ENCODE results near the gene USP15. TPM values are rescaled to one million over a fixed set of nuclear protein-coding genes. Genes with fewer than 3 reads are reported as not detected.
"Not testable (repeated sequence)": the region's sequence is repeated elsewhere in the genome, so short reads cannot be mapped to it uniquely, and the experiment has no call there.

The USP15 gene
- polyA plus RNA-seq, 1 donor (not counting 4 experiments of a cell fraction or from before 2014, with no cell fraction given) = 66.5 TPM

- H3K4me3 ChIP-seq (ENCODE audit: control insufficient read depth in 2 of 3, extremely low read depth in 1 of 3, insufficient read depth in 2 of 3, low read depth in 1 of 3, low read length in 3 of 3); H2AFZ ChIP-seq (ENCODE audit: control insufficient read depth, low read length); H3K4me1 ChIP-seq (ENCODE audit: control insufficient read depth, extremely low read depth, insufficient read depth, low read length); H3K4me2 ChIP-seq (ENCODE audit: control insufficient read depth, extremely low read depth, insufficient read depth, low read depth, low read length); H3K36me3 ChIP-seq (ENCODE audit: control insufficient read depth in 2 of 2, extremely low read depth in 1 of 2, insufficient read depth in 2 of 2, low read length in 2 of 2); FAIRE-seq; H3K27me3 ChIP-seq (ENCODE audit: control insufficient read depth, extremely low read depth, insufficient read depth, low read length); H3K9ac ChIP-seq (ENCODE audit: control insufficient read depth, extremely low read depth, insufficient read depth, low read length); H3K9me1 ChIP-seq (ENCODE audit: control insufficient read depth, extremely low read depth, insufficient read depth, low read length); H3K9me3 ChIP-seq (ENCODE audit: control insufficient read depth, low read depth, low read length); dilution Hi-C loops (cut with MboI; ENCODE audit: extremely low pct_ligation_motif_present, low sequenced_read_pairs); DNase-seq (ENCODE audit: low read depth, low spot score); H4K20me1 ChIP-seq (ENCODE audit: control insufficient read depth, extremely low read depth, insufficient read depth, low read length); H3K27ac ChIP-seq (ENCODE audit: control insufficient read depth, insufficient read depth, low read length): not testable (repeated sequence)
- H3K79me2 ChIP-seq (ENCODE audit: control insufficient read depth, insufficient read depth, low read length) = peaks cover 16% of the 10 kb centered on the region
Observed at GRCh38 chr12:62343304-62344120, 83.3 kb downstream of the USP15 start.

GRCh38 chr12:62344731-62345556, 84.7 kb downstream of the USP15 start:
- H3K9me1 ChIP-seq (ENCODE audit: control insufficient read depth, extremely low read depth, insufficient read depth, low read length); H2AFZ ChIP-seq (ENCODE audit: control insufficient read depth, low read length); DNase-seq (ENCODE audit: low read depth, low spot score); H3K27ac ChIP-seq (ENCODE audit: control insufficient read depth, insufficient read depth, low read length); H3K4me2 ChIP-seq (ENCODE audit: control insufficient read depth, extremely low read depth, insufficient read depth, low read depth, low read length); H3K4me3 ChIP-seq (ENCODE audit: control insufficient read depth in 2 of 3, extremely low read depth in 1 of 3, insufficient read depth in 2 of 3, low read depth in 1 of 3, low read length in 3 of 3); H3K4me1 ChIP-seq (ENCODE audit: control insufficient read depth, extremely low read depth, insufficient read depth, low read length); FAIRE-seq; H3K9me3 ChIP-seq (ENCODE audit: control insufficient read depth, low read depth, low read length); dilution Hi-C loops (cut with MboI; ENCODE audit: extremely low pct_ligation_motif_present, low sequenced_read_pairs); H4K20me1 ChIP-seq (ENCODE audit: control insufficient read depth, extremely low read depth, insufficient read depth, low read length); H3K79me2 ChIP-seq (ENCODE audit: control insufficient read depth, insufficient read depth, low read length); H3K9ac ChIP-seq (ENCODE audit: control insufficient read depth, extremely low read depth, insufficient read depth, low read length); H3K36me3 ChIP-seq (ENCODE audit: control insufficient read depth in 2 of 2, extremely low read depth in 1 of 2, insufficient read depth in 2 of 2, low read length in 2 of 2); H3K27me3 ChIP-seq (ENCODE audit: control insufficient read depth, extremely low read depth, insufficient read depth, low read length): not testable (repeated sequence)

GRCh38 chr12:62345667-62346066, 85.5 kb downstream of the USP15 start:
- DNase-seq (ENCODE audit: low read depth, low spot score) = no peak
- H3K4me2 ChIP-seq (ENCODE audit: control insufficient read depth, extremely low read depth, insufficient read depth, low read depth, low read length) = no peak overlapping the region
- no peaks in the 10 kb centered on the region for H3K27me3 ChIP-seq (ENCODE audit: control insufficient read depth, extremely low read depth, insufficient read depth, low read length)
- no peak overlapping the region for H3K27ac ChIP-seq (ENCODE audit: control insufficient read depth, insufficient read depth, low read length)
- H3K9me1 ChIP-seq (ENCODE audit: control insufficient read depth, extremely low read depth, insufficient read depth, low read length) = no peaks in the 10 kb centered on the region
- H3K4me3 ChIP-seq (ENCODE audit: control insufficient read depth in 2 of 3, extremely low read depth in 1 of 3, insufficient read depth in 2 of 3, low read depth in 1 of 3, low read length in 3 of 3) = no peak overlapping the region
- no peaks in the 10 kb centered on the region for H4K20me1 ChIP-seq (ENCODE audit: control insufficient read depth, extremely low read depth, insufficient read depth, low read length)
- FAIRE-seq = peak; percentile 43
- no peaks in the 10 kb centered on the region for H3K9me3 ChIP-seq (ENCODE audit: control insufficient read depth, low read depth, low read length)
- H3K9ac ChIP-seq (ENCODE audit: control insufficient read depth, extremely low read depth, insufficient read depth, low read length) = no peak overlapping the region
- peaks cover 2 to 7% of the 10 kb centered on the region in 2 experiments for H3K36me3 ChIP-seq (ENCODE audit: control insufficient read depth in 2 of 2, extremely low read depth in 1 of 2, insufficient read depth in 2 of 2, low read length in 2 of 2)
- no peak overlapping the region for H2AFZ ChIP-seq (ENCODE audit: control insufficient read depth, low read length)
- H3K4me1 ChIP-seq (ENCODE audit: control insufficient read depth, extremely low read depth, insufficient read depth, low read length) = no peaks in the 10 kb centered on the region
- TF ChIP-seq EZH2 (IDR thresholded peaks at IDR 0.05; ENCODE audit: low read length) = no peak
- TF ChIP-seq, protein P1, sequence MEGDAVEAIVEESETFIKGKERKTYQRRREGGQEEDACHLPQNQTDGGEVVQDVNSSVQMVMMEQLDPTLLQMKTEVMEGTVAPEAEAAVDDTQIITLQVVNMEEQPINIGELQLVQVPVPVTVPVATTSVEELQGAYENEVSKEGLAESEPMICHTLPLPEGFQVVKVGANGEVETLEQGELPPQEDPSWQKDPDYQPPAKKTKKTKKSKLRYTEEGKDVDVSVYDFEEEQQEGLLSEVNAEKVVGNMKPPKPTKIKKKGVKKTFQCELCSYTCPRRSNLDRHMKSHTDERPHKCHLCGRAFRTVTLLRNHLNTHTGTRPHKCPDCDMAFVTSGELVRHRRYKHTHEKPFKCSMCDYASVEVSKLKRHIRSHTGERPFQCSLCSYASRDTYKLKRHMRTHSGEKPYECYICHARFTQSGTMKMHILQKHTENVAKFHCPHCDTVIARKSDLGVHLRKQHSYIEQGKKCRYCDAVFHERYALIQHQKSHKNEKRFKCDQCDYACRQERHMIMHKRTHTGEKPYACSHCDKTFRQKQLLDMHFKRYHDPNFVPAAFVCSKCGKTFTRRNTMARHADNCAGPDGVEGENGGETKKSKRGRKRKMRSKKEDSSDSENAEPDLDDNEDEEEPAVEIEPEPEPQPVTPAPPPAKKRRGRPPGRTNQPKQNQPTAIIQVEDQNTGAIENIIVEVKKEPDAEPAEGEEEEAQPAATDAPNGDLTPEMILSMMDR (optimal IDR thresholded peaks at IDR 0.05 in 1 of 3, IDR thresholded peaks at IDR 0.05 in 1 of 3, conservative IDR thresholded peaks at IDR 0.05 in 1 of 3; ENCODE audit: extremely low read depth in 1 of 3, insufficient read depth in 2 of 3, low read length in 3 of 3) = no peak
- dilution Hi-C loops (cut with MboI; ENCODE audit: extremely low pct_ligation_motif_present, low sequenced_read_pairs) = no loop called here
- H3K79me2 ChIP-seq (ENCODE audit: control insufficient read depth, insufficient read depth, low read length) = peaks cover 4% of the 10 kb centered on the region
